Keratinocyte (primary cell): ENCODE data around the gene VPS35L.

Source experiments
- EZH2 ChIP-seq: IDR thresholded peaks from one replicate; pipeline ENCODE4 v1.6.1; 2012; ENCODE audit warnings: inconsistent platforms, mild to moderate bottlenecking, low read length, moderate library complexity
- TF ChIP-seq, protein P1 (sequence below), 3 experiments: IDR thresholded peaks in 1 of 3; conservative IDR thresholded peaks in 1 of 3; optimal IDR thresholded peaks in 1 of 3; 2 replicates in 2 of 3; 3 replicates in 1 of 3; pipeline versions ENCODE3 to v1.5.1; 2011; ENCODE audit warnings: low read length in 3 of 3, mild to moderate bottlenecking in 3 of 3, moderate library complexity in 2 of 3, control low read depth in 1 of 3, inconsistent platforms in 1 of 3; ENCODE audit not compliant: insufficient read depth in 2 of 3; ENCODE audit errors: extremely low read depth in 1 of 3

DNA sequence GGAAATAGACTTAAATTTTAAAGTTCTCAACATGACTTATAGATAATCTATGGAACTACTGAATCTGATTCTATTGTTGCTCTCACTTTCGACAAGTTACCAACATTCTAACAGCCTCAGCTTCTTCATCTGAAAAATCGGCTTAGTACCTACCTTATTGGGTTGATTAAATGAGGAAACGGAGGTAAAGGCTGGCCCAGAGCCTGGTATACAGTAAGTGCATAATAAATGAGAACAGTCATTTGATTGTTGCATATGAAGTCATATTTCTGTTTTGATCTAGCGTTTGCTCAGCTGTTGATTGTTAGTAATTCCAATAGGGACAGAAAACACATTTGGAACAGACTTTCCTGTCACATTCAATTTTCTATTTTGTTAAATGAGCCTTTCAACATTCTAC is 4.6 kb downstream of the VPS35L start:
- no peak for TF ChIP-seq EZH2
- TF ChIP-seq, protein P1, sequence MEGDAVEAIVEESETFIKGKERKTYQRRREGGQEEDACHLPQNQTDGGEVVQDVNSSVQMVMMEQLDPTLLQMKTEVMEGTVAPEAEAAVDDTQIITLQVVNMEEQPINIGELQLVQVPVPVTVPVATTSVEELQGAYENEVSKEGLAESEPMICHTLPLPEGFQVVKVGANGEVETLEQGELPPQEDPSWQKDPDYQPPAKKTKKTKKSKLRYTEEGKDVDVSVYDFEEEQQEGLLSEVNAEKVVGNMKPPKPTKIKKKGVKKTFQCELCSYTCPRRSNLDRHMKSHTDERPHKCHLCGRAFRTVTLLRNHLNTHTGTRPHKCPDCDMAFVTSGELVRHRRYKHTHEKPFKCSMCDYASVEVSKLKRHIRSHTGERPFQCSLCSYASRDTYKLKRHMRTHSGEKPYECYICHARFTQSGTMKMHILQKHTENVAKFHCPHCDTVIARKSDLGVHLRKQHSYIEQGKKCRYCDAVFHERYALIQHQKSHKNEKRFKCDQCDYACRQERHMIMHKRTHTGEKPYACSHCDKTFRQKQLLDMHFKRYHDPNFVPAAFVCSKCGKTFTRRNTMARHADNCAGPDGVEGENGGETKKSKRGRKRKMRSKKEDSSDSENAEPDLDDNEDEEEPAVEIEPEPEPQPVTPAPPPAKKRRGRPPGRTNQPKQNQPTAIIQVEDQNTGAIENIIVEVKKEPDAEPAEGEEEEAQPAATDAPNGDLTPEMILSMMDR (optimal IDR thresholded peaks at IDR 0.05 in 1 of 3, IDR thresholded peaks at IDR 0.05 in 1 of 3, conservative IDR thresholded peaks at IDR 0.05 in 1 of 3; ENCODE audit: extremely low read depth in 1 of 3, insufficient read depth in 2 of 3, low read length in 3 of 3) = no peak
